IPS DF 4.7 (cell line): ENCODE measurements around the gene PPP1R8.

ENCODE experiments used
- DNase-seq: peaks from one replicate; pipeline ENCODE4 v3.0.0-alpha.2; 2013; ENCODE audit warnings: low spot score; ENCODE audit errors: extremely low read depth

PPP1R8 gene

GRCh38 chr1:27894521-27894920 is 63.9 kb downstream of the PPP1R8 start:
- no peak for DNase-seq
